NCI-H146 (cell line): ENCODE measurements around the gene CDKN2A.

ENCODE experiments used
- DNase-seq: peaks from one replicate; lab custom pipeline; 2025; lab: John Stamatoyannopoulos, UW

The CDKN2A gene

DNA sequence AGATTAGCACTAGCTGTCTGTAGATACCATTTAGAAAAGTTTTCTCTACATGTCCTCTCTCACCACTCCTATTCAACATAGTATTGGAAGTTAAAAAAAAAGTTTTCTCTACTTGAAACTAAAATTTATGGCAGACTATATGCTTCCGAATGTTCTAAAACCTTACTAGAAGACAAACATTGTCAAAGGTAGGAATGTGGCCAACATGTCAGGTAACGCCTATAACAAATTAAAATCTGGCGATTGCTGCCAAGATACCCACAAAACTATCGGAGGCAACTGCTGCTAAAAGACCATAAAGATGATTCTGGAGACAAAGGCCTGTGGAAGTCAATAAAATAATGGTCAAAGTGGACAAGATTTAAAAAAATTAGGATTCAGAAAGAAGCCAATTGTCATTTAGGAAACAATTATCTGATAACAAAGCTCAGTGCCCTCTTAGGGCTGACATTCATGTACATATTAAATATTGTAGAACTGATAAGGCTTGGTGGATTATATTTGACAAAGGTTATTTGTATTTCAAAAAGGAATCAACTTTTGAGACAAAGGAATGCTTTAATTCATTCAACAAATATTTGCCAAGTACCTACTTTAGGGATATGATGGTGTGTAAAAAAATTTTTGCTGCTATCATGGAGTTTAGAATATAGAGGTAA is 52.7 kb downstream of the CDKN2A start:
- DNase-seq: no peak

DNA sequence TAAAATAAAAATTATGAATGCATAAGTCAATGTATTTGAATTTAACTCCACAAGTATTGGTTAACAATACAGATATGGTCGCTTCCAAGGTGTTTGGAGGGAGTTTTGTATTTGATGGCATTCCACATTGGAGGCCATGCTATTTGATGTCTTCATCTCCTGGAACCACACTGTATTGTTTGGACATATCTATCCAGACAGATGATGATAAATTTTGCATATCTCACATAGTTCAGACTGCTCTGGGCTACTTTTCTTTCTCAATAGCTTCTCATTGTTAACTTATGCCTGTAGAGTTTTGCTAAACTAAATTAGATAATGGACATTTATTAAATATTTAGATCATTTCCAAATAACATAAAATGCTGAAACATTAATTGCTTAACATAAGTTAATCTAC is 58.0 kb downstream of the CDKN2A start:
- no peak for DNase-seq

DNA sequence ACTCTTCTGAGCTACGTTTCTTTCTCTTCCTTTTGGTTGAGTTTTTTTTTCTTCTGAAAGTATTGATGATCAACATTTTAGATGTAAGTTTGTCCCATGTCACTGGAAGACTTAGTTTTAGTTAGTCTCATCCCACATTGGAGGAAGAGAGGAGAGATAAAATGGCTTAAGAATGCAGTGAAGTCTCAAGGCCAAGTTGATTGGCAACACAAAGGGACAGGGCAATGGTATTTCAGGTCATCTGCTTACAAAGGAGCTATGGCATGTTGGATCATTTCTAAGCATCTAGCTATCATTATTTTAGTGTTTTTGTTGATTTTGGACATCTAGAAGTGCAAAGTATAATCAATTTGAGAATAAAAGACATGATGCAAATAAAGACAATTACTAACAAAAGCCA is 58.6 kb downstream of the CDKN2A start:
- DNase-seq: no peak

DNA sequence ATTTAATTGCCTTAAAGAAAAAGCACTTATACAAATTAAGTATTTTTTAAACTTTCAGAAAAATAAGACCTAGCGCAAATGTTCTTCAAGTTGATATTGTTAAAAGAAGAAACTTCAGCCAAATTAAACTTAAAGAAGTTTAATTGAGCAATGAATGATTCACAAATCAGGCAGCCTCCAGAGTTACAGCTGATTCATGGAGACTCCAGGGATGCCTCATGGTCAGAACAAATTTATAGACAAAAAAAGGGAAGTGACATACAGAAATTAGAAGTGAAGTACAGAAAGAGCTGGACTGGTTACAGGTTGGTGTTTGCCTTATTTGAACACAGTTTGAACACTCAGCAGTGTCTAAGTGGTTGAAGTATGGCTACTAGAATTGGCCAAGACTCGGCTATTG is 60.3 kb downstream of the CDKN2A start:
- no peak for DNase-seq

DNA sequence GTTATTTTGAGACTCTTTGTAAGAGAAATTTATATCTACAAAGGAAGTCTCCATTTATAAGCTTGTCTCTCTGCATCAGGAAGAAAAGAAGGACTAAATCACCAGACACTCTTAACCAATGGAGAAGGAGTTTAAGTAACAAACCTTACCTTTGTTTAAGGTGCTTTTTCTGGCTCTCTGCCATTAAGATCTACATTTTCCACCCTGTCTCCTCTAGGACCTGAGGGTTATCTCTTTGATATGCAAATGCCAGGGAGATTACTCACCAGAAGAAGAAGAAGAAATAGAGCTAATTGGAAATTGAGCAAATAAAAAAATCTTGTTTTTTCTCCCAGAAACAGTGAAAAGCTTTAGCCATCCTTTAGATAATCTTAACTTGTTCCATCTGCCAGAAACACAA is 60.9 kb downstream of the CDKN2A start:
- no peak for DNase-seq

DNA sequence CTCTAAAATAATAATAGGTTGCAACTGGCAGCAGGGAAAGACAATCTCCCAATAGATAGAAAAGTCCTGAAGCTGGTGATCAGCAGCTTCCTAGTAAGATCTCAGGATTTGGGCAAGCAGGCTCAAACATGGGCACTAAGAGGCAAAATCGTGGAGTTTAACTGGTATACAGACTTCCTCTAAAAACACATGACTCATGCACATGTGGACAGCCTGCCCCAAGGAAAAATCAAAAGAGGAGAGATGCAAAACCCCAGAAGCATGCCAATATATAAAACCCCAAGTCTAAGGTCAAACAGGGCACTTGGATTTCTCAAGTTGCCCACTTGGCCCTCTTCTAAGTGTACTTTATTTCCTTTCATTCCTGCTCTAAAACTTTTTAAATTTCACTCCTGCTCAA is 62.8 kb downstream of the CDKN2A start:
- DNase-seq: no peak

DNA sequence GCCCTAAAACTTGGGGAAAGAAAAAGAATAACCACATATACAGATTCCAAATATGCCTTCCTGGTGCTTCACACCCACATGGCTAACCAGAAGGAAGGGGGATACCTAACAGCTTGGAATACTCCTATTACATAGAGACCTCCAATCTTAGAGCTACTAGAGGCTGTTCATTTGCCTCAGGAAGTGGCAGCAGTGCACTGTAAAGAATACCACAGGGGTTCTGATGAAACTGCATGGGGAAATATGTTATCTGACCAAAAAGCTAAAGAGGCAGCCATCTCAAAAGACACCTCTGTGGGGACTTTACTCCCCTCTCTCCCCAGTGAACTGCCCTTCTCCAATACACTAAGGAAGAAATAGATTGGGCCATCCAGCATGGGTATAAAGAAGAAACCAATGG is 66.4 kb downstream of the CDKN2A start:
- no peak for DNase-seq

DNA sequence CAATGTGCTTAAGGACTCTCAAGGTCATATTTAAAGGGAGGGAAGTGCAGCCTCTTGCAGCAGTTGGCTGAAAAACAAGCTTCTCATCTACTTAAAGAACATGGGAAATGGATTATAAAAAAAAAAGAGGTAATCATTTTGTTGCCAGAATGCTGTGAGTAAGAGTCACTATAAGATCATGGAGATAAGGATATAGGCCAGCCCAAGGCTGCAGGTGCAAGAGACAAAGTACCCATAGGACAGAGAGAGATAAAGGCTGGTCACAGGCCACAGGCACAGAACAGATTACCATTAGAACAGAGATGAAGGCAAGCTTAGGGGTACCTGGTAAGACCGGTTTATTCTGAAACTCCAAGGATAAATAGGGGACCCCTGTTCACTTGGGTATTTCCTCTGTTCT is 70.5 kb downstream of the CDKN2A start:
- DNase-seq: no peak

DNA sequence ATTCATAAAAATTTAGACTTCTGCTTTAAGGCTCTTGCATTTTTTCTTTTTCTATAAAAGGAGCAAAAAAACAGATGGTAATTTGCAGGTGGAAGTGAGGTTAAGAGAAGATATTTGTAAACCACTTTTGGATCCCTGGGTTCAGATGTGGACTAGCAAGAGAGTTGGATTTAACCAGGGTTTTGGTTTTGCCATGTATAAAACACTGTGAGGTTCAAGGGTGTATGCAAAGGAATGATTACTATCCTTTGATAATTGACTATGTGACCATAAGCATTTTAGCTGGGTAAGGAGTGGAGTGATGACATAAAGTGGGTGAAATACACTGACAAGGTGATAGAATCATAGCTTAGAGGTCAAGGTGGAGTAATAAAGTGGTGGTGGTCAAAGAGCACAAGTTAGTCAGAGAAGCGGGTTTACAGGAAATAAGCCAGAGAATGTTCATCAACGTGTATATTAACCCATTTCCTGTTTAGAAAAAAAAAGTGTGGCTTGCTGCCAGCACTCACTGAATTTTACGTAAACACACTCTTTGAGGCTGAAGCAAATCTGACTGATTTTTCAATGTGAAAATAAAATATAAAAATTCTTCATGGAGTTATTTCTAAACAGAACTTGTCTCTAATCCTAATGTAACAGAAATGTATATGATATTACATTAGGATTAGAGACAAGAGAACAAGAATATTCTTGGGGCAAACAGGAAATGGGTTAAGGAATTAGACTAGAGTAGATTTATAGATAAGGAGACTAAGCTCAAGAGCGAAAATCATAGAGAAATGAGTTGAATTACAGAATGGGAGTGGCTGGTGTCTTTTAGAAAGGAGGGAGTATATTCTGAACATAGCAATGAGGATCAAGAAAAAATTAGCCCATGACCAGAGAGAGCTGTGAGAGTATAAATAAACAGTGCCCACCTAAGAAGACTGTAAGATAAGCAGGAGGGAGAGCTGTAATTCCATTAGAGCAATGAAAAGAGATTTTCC is 74.5 kb downstream of the CDKN2A start:
- no peak for DNase-seq
